IMR-90 (cell line): ENCODE measurements around the gene LARP4B. TPM values are rescaled to one million over a fixed set of nuclear protein-coding genes. Genes with fewer than 3 reads are reported as not detected.

Experiments
- ATAC-seq: fragments of 200-7000 bp; cut with Tn5 transposase; 2 replicates; pipeline ENCODE4 v1.9.1; 2020; ENCODE audit warnings: low read depth, mild to moderate bottlenecking, moderate library complexity
- BruUV-seq: library from RNA; stranded (reverse); fragments of 400-500 nt; replicated peaks from 2 replicates; lab custom pipeline; 2021; lab: Mats Ljungman, UMichigan
- CTCF ChIA-PET: fragments of 300-600 bp; formaldehyde crosslinking; extraction: SDS; loops from one replicate; lab custom pipeline; 2021; ENCODE audit warnings: antibody characterized with exemption; lab: Yijun Ruan, JAX
- POLR2A ChIA-PET: fragments of 300-600 bp; sonication (Branson Sonifier 250); formaldehyde crosslinking; loops from one replicate; lab custom pipeline; 2022; ENCODE audit warnings: antibody characterized with exemption; ENCODE audit not compliant: unreplicated experiment; lab: Charles Lee
- DNase-seq: peaks from one replicate; pipeline ENCODE4 v3.0.0; 2013
- H2AFZ ChIP-seq: replicated peaks from 2 replicates; pipeline ENCODE3; 2013; ENCODE audit warnings: low read length, mild to moderate bottlenecking; ENCODE audit not compliant: poor library complexity
- H2AK5ac ChIP-seq: 2 replicates; pipeline ENCODE4 v1.6.1; 2013; ENCODE audit warnings: low read depth, low read length, inconsistent platforms
- H2AK9ac ChIP-seq: replicated peaks from 2 replicates; pipeline ENCODE3; 2013; ENCODE audit warnings: mild to moderate bottlenecking, low read depth, low read length, moderate library complexity; ENCODE audit not compliant: poor library complexity
- H2BK120ac ChIP-seq: 2 replicates; pipeline ENCODE4 v1.6.1; 2013; ENCODE audit warnings: low read depth, low read length, inconsistent platforms
- H2BK15ac ChIP-seq: 3 replicates; pipeline ENCODE4 v1.6.1; 2013; ENCODE audit warnings: low read depth, low read length, inconsistent platforms
- H2BK20ac ChIP-seq: 2 replicates; pipeline ENCODE4 v1.6.1; 2013; ENCODE audit warnings: low read depth, mild to moderate bottlenecking, inconsistent platforms, low read length, moderate library complexity
- H2BK5ac ChIP-seq: 2 replicates; pipeline ENCODE4 v1.6.1; 2013; ENCODE audit warnings: mild to moderate bottlenecking, low read depth, low read length, inconsistent platforms; ENCODE audit not compliant: poor library complexity, severe bottlenecking
- H3K14ac ChIP-seq: replicated peaks from 2 replicates; pipeline ENCODE4 v1.6.1; 2013; ENCODE audit warnings: low read depth, low read length, inconsistent platforms
- H3K18ac ChIP-seq: 2 replicates; pipeline ENCODE4 v1.6.1; 2013; ENCODE audit warnings: low read depth, low read length, control low read depth
- H3K23ac ChIP-seq: 2 replicates; pipeline ENCODE4 v1.6.1; 2013; ENCODE audit warnings: low read depth, low read length, inconsistent platforms
- H3K27ac ChIP-seq: 2 replicates; pipeline ENCODE4 v1.5.1; 2013; ENCODE audit warnings: mild to moderate bottlenecking, control low read depth, low read length; ENCODE audit not compliant: insufficient read depth
- H3K27me3 ChIP-seq: 2 replicates; pipeline ENCODE4 v1.6.1; 2013; ENCODE audit warnings: low read length; ENCODE audit not compliant: control insufficient read depth, insufficient read depth
- H3K36me3 ChIP-seq: 2 replicates; pipeline ENCODE4 v1.6.1; 2013; ENCODE audit warnings: low read length, mixed read lengths; ENCODE audit not compliant: control insufficient read depth, insufficient read depth
- H3K4ac ChIP-seq: 2 replicates; pipeline ENCODE4 v1.6.1; 2013; ENCODE audit warnings: low read depth, low read length, inconsistent platforms
- H3K4me1 ChIP-seq: 2 replicates; pipeline ENCODE4 v1.6.1; 2013; ENCODE audit warnings: low read length, mixed read lengths; ENCODE audit not compliant: control insufficient read depth, insufficient read depth
- H3K4me2 ChIP-seq: 2 replicates; pipeline ENCODE4 v1.6.1; 2013; ENCODE audit warnings: low read depth, mild to moderate bottlenecking, control low read depth, low read length, moderate library complexity
- H3K4me3 ChIP-seq: 2 replicates; pipeline ENCODE4 v1.5.1; 2013; ENCODE audit warnings: low read depth, mild to moderate bottlenecking, control low read depth, low read length, moderate library complexity; ENCODE audit not compliant: insufficient read depth
- H3K56ac ChIP-seq: 2 replicates; pipeline ENCODE4 v1.6.1; 2013; ENCODE audit warnings: low read length, inconsistent platforms; ENCODE audit not compliant: insufficient read depth; ENCODE audit errors: extremely low read depth
- H3K79me1 ChIP-seq, 2 experiments: 2 replicates each; pipeline ENCODE4 v1.6.1; 2013; ENCODE audit warnings: low read length in 2 of 2, inconsistent platforms in 1 of 2, low read depth in 1 of 2
- H3K9ac ChIP-seq: 2 replicates; pipeline ENCODE4 v1.6.1; 2013; ENCODE audit warnings: low read depth, low read length, control low read depth
- H3K9me1 ChIP-seq: 2 replicates; pipeline ENCODE4 v1.6.1; 2013; ENCODE audit warnings: low read length, inconsistent platforms; ENCODE audit not compliant: insufficient read depth
- H3K9me3 ChIP-seq: 2 replicates; pipeline ENCODE4 v1.6.1; 2013; ENCODE audit warnings: low read length; ENCODE audit not compliant: control insufficient read depth, insufficient read depth
- H4K20me1 ChIP-seq: 2 replicates; pipeline ENCODE4 v1.6.1; 2013; ENCODE audit warnings: low read length, inconsistent platforms; ENCODE audit not compliant: insufficient read depth
- H4K5ac ChIP-seq: 2 replicates; pipeline ENCODE4 v1.6.1; 2013; ENCODE audit warnings: mild to moderate bottlenecking, low read depth, low read length, control low read depth
- H4K8ac ChIP-seq, 2 experiments: 2 replicates each; pipeline ENCODE4 v1.6.1; 2013; ENCODE audit warnings: low read depth in 2 of 2, low read length in 2 of 2, control low read depth in 1 of 2, inconsistent platforms in 1 of 2
- H4K91ac ChIP-seq: 2 replicates; pipeline ENCODE4 v1.6.1; 2013; ENCODE audit warnings: low read depth, low read length, inconsistent platforms; ENCODE audit not compliant: insufficient read depth
- BHLHE40 ChIP-seq: fragments of 150-350 bp; IDR thresholded peaks from 2 replicates; pipeline ENCODE4 v1.6.1; 2016; ENCODE audit warnings: mild to moderate bottlenecking, low read depth, low read length
- CEBPB ChIP-seq: IDR thresholded peaks from 2 replicates; pipeline ENCODE4 v1.6.1; 2012; ENCODE audit warnings: low read depth, low read length, improper control_type of control experiment
- CHD1 ChIP-seq: IDR thresholded peaks from 2 replicates; pipeline ENCODE4 v1.6.1; 2012; ENCODE audit warnings: low read depth, low read length, improper control_type of control experiment
- CTCF ChIP-seq: conservative IDR thresholded peaks from 2 replicates; pipeline ENCODE4 v1.5.1; 2012; ENCODE audit warnings: mild to moderate bottlenecking, low read depth, low read length, improper control_type of control experiment
- ELK1 ChIP-seq: fragments of 150-350 bp; IDR thresholded peaks from 2 replicates; pipeline ENCODE4 v1.6.1; 2016; ENCODE audit warnings: low read depth, mild to moderate bottlenecking, low read length, moderate library complexity, borderline replicate concordance
- FOS ChIP-seq: fragments of 150-350 bp; IDR thresholded peaks from 2 replicates; pipeline ENCODE4 v1.6.1; 2016; ENCODE audit warnings: low read depth, low read length
- MAFK ChIP-seq: IDR thresholded peaks from 2 replicates; pipeline ENCODE4 v1.6.1; 2012; ENCODE audit warnings: low read depth, low read length, improper control_type of control experiment
- MAZ ChIP-seq: IDR thresholded peaks from 2 replicates; pipeline ENCODE4 v1.6.1; 2012; ENCODE audit warnings: low read depth, mild to moderate bottlenecking, low read length, improper control_type of control experiment, moderate library complexity, borderline replicate concordance
- MXI1 ChIP-seq: IDR thresholded peaks from 2 replicates; pipeline ENCODE4 v1.6.1; 2012; ENCODE audit warnings: low read depth, mild to moderate bottlenecking, low read length, moderate library complexity, borderline replicate concordance
- NFE2L2 ChIP-seq: fragments of 150-350 bp; IDR thresholded peaks from 2 replicates; pipeline ENCODE4 v1.6.1; 2016; ENCODE audit warnings: low read depth, mild to moderate bottlenecking, low read length
- POLR2A ChIP-seq: IDR thresholded peaks from 2 replicates; pipeline ENCODE4 v1.6.1; 2012; ENCODE audit warnings: mild to moderate bottlenecking, low read depth, low read length
- RAD21 ChIP-seq: IDR thresholded peaks from 2 replicates; pipeline ENCODE4 v1.6.1; 2012; ENCODE audit warnings: low read length, improper control_type of control experiment
- RCOR1 ChIP-seq: IDR thresholded peaks from 2 replicates; pipeline ENCODE4 v1.6.1; 2012; ENCODE audit warnings: mild to moderate bottlenecking, low read length, improper control_type of control experiment; ENCODE audit not compliant: insufficient replicate concordance
- RFX5 ChIP-seq: IDR thresholded peaks from 2 replicates; pipeline ENCODE4 v1.8.0; 2012; ENCODE audit warnings: low read depth, mild to moderate bottlenecking, low read length, moderate library complexity
- SMC3 ChIP-seq: fragments of 150-350 bp; IDR thresholded peaks from 2 replicates; pipeline ENCODE4 v1.6.1; 2016; ENCODE audit warnings: low read depth, mild to moderate bottlenecking, antibody characterized with exemption, low read length, moderate library complexity
- USF2 ChIP-seq: fragments of 150-350 bp; IDR thresholded peaks from 2 replicates; pipeline ENCODE4 v1.6.1; 2017; ENCODE audit warnings: mild to moderate bottlenecking, antibody characterized with exemption, low read length, low read depth
- WGBS, 2 experiments: methylation state at CpG; one replicate each; pipeline versions ENCODE4 v1.1.5 to v1.1.7; 2013; ENCODE audit warnings: missing lambda C conversion rate in 2 of 2; ENCODE audit not compliant: insufficient read length in 1 of 2; ENCODE audit errors: extremely low coverage in 2 of 2; 5-methylcytosine and 5-hydroxymethylcytosine counted together
- dilution Hi-C: fragments of 300-500 bp; cut with HindIII; formaldehyde crosslinking; loops from one replicate; pipeline ENCODE4 v1.14.3; 2018; ENCODE audit warnings: low sequenced_read_pairs; ENCODE audit not compliant: unreplicated experiment
- in situ Hi-C: fragments of 300-500 bp; cut with MboI; formaldehyde crosslinking; loops from 3 replicates; pipeline ENCODE4 v1.14.3; 2019; ENCODE audit warnings: low sequenced_read_pairs, inconsistent platforms, mixed read lengths
- intact Hi-C: fragments of 100-400 bp; cut with micrococcal nuclease; formaldehyde crosslinking; loops from 2 replicates; pipeline ENCODE4 v1.10.0; 2022
- polyA plus RNA-seq, 3 experiments: library from polyadenylated mRNA; depleted of rRNA; stranded (reverse); fragments of >200 nt; gene quantifications; 2 replicates each; pipeline ENCODE4 v1.2.3, GENCODE V29; 2012; ENCODE audit warnings: low replicate concordance in 1 of 3
- total RNA-seq: library from RNA; depleted of rRNA; stranded (reverse); fragments of >200 nt; gene quantifications from 2 replicates; pipeline ENCODE4 v1.2.3, GENCODE V29; 2012

The LARP4B gene
- total and polyA plus RNA-seq, 2 of the 4 experiments (the other 2 are of a cell fraction), result 24.3 to 25.5 TPM

GRCh38 chr10:844552-844951 is 87.0 kb downstream of the LARP4B start:
- H3K27ac ChIP-seq, result no peak overlapping the region
- ChIA-PET POLR2A (no interaction called here), CTCF (no interaction called here)
- H3K23ac ChIP-seq, result no peak overlapping the region
- H2AK5ac ChIP-seq, result no peak overlapping the region
- no peak overlapping the region for H2BK120ac ChIP-seq
- peaks cover 48% of the 10 kb centered on the region for H3K36me3 ChIP-seq
- WGBS, 2 experiments, result no CpG with 5 or more reads among the region's 8 CpGs
- in situ Hi-C loops, result no loop called here
- no peak overlapping the region for H3K9ac ChIP-seq
- no peak overlapping the region; the same call in 1 of the 2 replicates for H3K4ac ChIP-seq
- H3K14ac ChIP-seq, result no peak overlapping the region
- no peak overlapping the region for H4K8ac ChIP-seq
- TF ChIP-seq BHLHE40 (no peak), MAZ (no peak), FOS (no peak), POLR2A (no peak), RFX5 (no peak), NFE2L2 (no peak), SMC3 (no peak), MXI1 (no peak), ELK1 (no peak), RAD21 (no peak), CHD1 (no peak), MAFK (no peak), CTCF (no peak), USF2 (no peak), RCOR1 (no peak), CEBPB (no peak)
- no peak overlapping the region for H4K5ac ChIP-seq
- no peak overlapping the region for H3K4me3 ChIP-seq
- no peak overlapping the region for H3K56ac ChIP-seq
- H2BK5ac ChIP-seq, result no peak overlapping the region
- no peak overlapping the region for H2BK20ac ChIP-seq
- peaks cover 24% of the 10 kb centered on the region for H3K9me1 ChIP-seq
- no peaks in the 10 kb centered on the region for H3K9me3 ChIP-seq
- no peak overlapping the region for H2AFZ ChIP-seq
- intact Hi-C loops, result no loop called here
- no peak overlapping the region for H3K4me2 ChIP-seq
- no peak overlapping the region for H3K18ac ChIP-seq
- no peak overlapping the region for H2BK15ac ChIP-seq
- H4K20me1 ChIP-seq, result peaks cover 56% of the 10 kb centered on the region
- peak; percentile 37 for DNase-seq
- ATAC-seq, result no peak; the same call in 1 of the 2 replicates
- no peak overlapping the region for H4K91ac ChIP-seq
- peaks cover 7% of the 10 kb centered on the region for H3K4me1 ChIP-seq
- peaks cover 50 to 76% of the 10 kb centered on the region in 2 experiments for H3K79me1 ChIP-seq
- no TSS peak for BruUV-seq
- dilution Hi-C loops, result no loop called here
- H3K27me3 ChIP-seq, result no peaks in the 10 kb centered on the region
- H2AK9ac ChIP-seq, result no peak overlapping the region
